ENCODE data around the gene YARS2.
"Not testable (repeated sequence)": the region's sequence is repeated elsewhere in the genome, so short reads cannot be mapped to it uniquely, and the experiment has no call there.

The YARS2 gene

GRCh38 chr12:32742133-32742532, 13.6 kb downstream of the YARS2 start:
- no peak for DNase-seq

DNA sequence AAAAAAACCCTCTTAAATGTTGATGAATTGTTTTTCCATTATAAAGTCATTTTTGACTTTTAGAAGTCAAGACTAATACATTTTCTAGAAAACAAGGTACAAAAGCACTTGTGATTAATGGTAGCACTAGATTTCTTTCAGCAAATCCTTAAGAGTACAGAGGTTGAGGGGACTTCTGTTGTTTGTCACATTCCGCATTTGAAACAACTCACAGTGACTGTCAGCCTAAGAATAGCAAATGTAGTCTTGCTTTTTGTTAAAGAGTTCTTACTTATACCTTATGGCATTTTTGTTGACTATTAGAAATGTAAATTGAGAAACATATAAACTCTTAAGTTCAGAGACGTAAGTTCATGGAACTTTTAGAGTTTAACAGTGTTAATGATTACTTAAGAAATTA, 16.4 kb downstream of the YARS2 start:
- no peak for DNase-seq

DNA sequence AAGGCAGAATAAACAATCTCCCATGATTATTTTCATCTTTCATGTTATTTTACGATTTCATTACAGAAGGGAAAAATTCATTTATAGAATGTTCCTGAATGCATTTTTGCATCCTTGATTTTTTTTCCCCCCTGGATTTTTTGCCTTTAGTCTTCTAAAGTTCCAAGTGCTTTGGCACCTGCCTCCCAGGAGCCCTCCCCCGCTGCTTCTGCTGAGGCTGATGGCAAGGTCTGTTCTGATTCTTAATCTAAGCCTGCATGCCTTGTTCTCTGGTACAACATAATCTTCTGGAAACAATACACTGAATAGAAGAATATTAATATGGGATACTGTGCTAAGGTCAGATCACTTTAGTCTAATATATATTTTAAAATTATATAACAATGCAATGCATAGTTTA, 18.0 kb downstream of the YARS2 start:
- no peak for DNase-seq

DNA sequence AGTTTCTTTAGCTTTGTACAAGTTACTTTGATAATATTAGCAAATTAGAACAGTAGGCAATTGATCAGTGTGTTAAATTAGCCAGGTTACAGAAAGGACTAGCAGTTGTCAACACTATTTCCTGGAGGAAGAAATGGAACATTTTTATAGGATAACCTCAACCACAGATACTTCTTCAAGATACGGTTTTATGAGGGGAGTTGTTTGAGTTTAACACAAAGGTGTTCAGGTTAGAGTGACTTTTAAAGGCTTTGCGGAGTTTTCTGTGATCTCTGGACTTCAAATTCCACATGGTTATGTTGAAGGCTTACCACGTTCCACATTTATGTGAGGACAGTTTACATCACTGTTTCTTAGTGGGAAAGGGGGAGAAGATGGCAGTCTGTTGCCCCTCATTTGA, 19.3 kb downstream of the YARS2 start:
- DNase-seq = no peak

DNA sequence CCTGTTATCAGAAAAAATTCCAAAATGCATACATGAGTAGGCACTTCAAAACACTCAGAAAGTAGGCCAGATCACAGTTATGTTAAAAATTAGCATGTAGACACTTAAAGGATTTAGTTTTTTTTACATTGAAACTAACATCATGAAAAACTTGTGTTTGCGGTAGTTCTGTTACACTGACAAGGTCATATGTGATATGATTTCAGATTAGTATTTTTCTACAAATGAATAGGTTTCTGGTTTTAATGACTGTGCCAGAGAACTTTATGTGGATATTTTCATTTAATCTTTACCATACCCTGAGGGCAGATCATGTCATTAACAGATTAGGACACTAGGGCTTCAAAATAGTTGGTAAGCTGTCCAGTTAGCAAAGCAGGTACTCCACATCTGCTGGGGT, 20.7 kb downstream of the YARS2 start:
- no peak for DNase-seq

DNA sequence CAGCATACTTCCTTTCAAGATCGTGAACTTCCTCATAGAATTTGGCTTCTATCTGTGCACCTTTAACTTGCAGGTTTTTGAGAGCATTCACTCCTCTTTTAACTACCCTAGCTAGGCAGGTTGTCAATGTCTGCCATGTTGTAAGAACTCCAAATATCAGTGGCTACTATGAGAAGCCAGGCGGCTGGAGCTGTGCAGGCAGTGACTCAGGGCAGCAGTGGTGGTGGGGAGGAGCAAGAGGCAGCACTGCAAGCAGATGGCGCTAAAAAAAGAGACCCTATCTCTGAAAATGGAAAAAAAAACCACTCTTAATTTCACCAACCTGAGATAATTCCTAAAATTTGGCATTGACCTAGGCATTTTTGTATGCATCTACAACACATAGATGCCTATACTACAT, 28.5 kb downstream of the YARS2 start:
- DNase-seq = peak; percentile 67

- no peak for DNase-seq
Observed at GRCh38 chr12:32726286-32726685, 29.4 kb downstream of the YARS2 start.

- not testable (repeated sequence) for DNase-seq
Observed at GRCh38 chr12:32725308-32725707, 30.4 kb downstream of the YARS2 start.

GRCh38 chr12:32718926-32719325, 36.8 kb downstream of the YARS2 start:
- DNase-seq = no peak

GRCh38 chr12:32714772-32715171, 40.9 kb downstream of the YARS2 start:
- no peak for DNase-seq

GRCh38 chr12:32708926-32709325, 46.8 kb downstream of the YARS2 start:
- DNase-seq = no peak

DNA sequence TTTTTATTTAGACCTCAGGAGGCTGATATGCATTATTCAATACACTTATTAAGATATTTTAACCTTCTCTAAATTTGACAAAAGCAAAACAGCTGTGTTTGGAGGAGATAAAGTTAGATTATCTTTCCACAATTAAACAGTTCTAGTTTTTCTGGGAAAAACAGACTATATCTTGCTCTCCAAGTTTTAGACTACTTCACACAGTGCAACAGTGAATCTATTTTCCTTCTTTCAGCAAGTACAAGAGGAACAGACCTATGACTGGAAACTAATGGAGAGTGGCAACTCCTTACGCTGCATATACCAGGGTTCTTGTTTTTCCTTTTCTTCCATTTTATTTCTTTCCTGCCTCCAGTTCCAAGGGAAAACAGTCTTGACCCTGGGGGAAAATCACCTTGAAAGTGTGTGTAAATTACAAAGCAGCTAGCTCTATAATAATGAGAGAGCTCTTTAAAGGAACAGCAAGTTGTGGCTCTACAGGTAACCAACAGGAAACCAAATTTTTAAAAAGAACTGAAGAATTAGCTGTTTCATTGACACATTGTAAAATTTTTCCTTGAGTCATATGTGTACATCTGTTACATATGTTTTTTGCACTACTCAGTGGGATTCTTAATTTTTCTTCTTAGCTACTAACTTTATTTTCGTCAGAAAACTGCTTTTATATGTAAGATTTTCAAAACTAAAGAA, 49.2 kb downstream of the YARS2 start:
- DNase-seq = no peak

- DNase-seq = no peak
Observed at GRCh38 chr12:32705783-32706182, 49.9 kb downstream of the YARS2 start.

DNA sequence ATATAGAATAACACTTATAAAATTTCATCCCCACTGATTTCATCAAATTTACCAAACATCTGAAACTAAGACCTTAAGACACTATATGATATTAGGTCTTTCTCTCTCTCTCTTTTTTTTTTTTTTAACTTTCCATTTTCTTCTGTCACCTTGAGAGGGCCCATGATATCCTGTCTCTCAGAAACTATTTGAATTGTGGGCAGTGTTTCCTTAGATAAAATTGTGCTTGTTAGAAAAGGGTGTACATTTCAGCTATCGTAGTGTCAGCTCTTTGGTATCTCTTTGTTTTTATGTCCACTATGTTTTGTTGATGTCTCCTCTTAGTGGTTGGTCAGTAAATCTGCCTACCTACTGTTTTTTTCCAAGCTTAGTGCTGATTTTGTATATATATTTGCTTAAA, 52.8 kb downstream of the YARS2 start:
- DNase-seq = no peak

DNA sequence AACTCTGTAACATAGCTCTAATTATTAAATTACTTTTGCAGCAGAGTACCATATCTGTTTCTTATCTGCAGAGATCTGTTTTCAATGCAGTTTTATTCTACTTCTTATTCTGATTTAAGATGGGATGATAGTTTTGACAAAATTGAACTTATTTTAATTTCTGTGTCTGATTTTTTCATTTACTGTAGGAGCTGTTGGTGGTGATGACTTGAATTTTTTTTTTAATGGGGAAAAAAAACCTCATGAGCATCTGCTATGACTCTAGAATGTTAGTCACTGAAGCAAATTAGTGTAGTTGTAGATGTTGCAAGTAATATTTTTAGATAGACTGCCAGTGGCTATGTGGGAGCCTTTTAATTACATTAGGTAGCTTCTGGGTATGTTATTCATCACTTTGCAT, 53.2 kb downstream of the YARS2 start:
- DNase-seq = no peak

DNA sequence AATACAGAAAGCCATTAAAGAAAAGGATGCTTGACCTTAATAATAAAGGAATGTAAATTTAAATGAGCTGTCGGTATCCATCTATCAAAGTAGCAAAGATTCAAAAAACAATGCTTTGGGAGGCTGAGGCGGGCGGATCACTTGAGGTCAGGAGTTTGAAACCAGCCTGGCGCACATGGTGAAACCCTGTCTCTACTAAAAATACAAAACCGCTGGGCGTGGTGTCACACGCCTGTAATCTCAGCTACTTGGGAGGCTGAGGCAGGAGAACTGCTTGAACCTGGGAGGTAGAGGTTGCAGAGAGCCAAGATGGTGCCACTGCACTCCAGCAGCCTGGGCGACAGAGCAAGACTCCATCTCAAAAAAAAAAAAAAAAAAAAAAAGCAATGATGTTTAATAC, 56.3 kb downstream of the YARS2 start:
- not testable (repeated sequence) for DNase-seq

DNA sequence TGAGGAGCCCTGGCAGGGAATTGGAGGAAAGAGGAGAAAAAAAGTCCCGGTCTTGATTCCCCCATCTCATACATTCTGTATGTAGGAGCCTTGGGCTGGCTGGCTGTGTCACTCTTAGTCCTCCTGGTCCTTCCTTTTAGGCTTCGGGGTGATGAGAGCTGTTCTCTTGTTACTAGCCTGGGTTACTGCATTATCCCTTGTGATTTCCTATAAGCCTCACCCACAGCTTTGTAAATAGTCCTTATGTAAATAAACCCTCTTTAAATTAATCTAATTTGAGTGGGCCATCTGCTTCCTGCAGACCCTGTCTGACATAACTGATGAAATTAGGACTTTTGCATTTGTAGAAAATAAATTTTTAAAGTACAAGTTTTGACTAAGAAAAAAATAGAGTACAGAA, 57.4 kb downstream of the YARS2 start:
- no peak for DNase-seq

GRCh38 chr12:32697445-32697844, 58.3 kb downstream of the YARS2 start:
- no peak for DNase-seq
